Right lung (tissue), 10 donors: Measurements from ENCODE around the gene SSR1. TPM values are rescaled to one million over a fixed set of nuclear protein-coding genes. Genes with fewer than 3 reads are reported as not detected.
A peak's percentile ranks its signal among the peaks of the same experiment; 100 is the strongest.
"Not testable (repeated sequence)": the region's sequence is repeated elsewhere in the genome, so short reads cannot be mapped to it uniquely, and the experiment has no call there.

Source experiments
- DNase-seq, 2 donors: peaks; one replicate each; pipeline ENCODE4 v3.0.0-alpha.2; 2013
- long read RNA-seq, 8 donors: transcript quantifications; one replicate each; lab custom pipeline, GENCODE V29; 2026
- polyA plus RNA-seq, 5 donors: library from polyadenylated mRNA; unstranded; fragments of 120-200 nt; gene quantifications; one replicate each; pipeline versions ENCODE4 v1.2.1 to v1.2.3, GENCODE V29; 2013; ENCODE audit warnings: inconsistent platforms in 1 of 5, low replicate concordance in 1 of 5; ENCODE audit not compliant: insufficient read length in 5 of 5, insufficient read depth in 1 of 5

The SSR1 gene
- 100 to 1,000 TPM; 105 to 128 (median 124) TPM for polyA plus RNA-seq
- long read RNA-seq, donor 1, full-length matches to known transcripts = 34 of 46 reads
- long read RNA-seq, donor 1, partial matches to known transcripts = 12 of 46 reads
- long read RNA-seq, donor 1, other reads (novel, unspliced or antisense) = 0 of 46 reads
- long read RNA-seq, donor 2, full-length matches to known transcripts = 11 of 16 reads
- long read RNA-seq, donor 2, partial matches to known transcripts = 5 of 16 reads
- long read RNA-seq, donor 2, other reads (novel, unspliced or antisense) = 0 of 16 reads
- long read RNA-seq, donor 3, full-length matches to known transcripts = 24 of 24 reads
- long read RNA-seq, donor 3, partial matches to known transcripts = 0 of 24 reads
- long read RNA-seq, donor 3, other reads (novel, unspliced or antisense) = 0 of 24 reads
- long read RNA-seq, donor 4, full-length matches to known transcripts = 21 of 26 reads
- long read RNA-seq, donor 4, partial matches to known transcripts = 5 of 26 reads
- long read RNA-seq, donor 4, other reads (novel, unspliced or antisense) = 0 of 26 reads
- long read RNA-seq, donor 5, full-length matches to known transcripts = 28 of 49 reads
- long read RNA-seq, donor 5, partial matches to known transcripts = 21 of 49 reads
- long read RNA-seq, donor 5, other reads (novel, unspliced or antisense) = 0 of 49 reads
- long read RNA-seq, donor 6, full-length matches to known transcripts = 40 of 46 reads
- long read RNA-seq, donor 6, partial matches to known transcripts = 6 of 46 reads
- long read RNA-seq, donor 6, other reads (novel, unspliced or antisense) = 0 of 46 reads
- long read RNA-seq, donor 7, full-length matches to known transcripts = 36 of 36 reads
- long read RNA-seq, donor 7, partial matches to known transcripts = 0 of 36 reads
- long read RNA-seq, donor 7, other reads (novel, unspliced or antisense) = 0 of 36 reads
- long read RNA-seq, donor 8, full-length matches to known transcripts = 10 of 10 reads
- long read RNA-seq, donor 8, partial matches to known transcripts = 0 of 10 reads
- long read RNA-seq, donor 8, other reads (novel, unspliced or antisense) = 0 of 10 reads

- peak; percentile 97 for DNase-seq
These were observed at the start of gene SSR1 for GRCh38 chr6:7312616-7313504. SSR1 (minus strand) TSS chr6:7313199; CDS start chr6:7313120, 79 bp downstream.

DNA sequence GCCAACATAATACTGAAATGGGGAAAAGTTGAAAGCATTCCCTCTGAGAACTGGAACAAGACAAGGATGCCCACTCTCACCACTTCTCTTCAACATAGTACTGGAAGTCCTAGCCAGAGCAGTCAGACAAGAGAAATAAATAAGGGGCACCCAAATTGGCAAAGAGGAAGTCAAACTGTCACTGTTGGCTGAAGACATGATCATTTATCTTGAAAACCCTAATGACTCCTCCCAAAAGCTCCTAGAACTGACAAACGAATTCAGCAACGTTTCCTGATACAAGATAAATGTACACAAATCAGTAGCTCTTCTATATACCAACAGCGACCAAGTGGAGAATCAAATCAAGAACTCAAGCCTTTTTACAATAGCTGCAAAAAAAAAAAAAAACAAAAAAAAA, 38.9 kb upstream of the SSR1 start:
- not testable (repeated sequence) for DNase-seq

GRCh38 chr6:7350591-7350990, 37.6 kb upstream of the SSR1 start:
- not testable (repeated sequence) for DNase-seq

GRCh38 chr6:7347551-7347997, 34.6 kb upstream of the SSR1 start:
- not testable (repeated sequence) for DNase-seq

GRCh38 chr6:7344773-7345450, 31.9 kb upstream of the SSR1 start:
- not testable (repeated sequence) for DNase-seq

GRCh38 chr6:7343546-7344475, 30.8 kb upstream of the SSR1 start:
- no peak for DNase-seq

DNA sequence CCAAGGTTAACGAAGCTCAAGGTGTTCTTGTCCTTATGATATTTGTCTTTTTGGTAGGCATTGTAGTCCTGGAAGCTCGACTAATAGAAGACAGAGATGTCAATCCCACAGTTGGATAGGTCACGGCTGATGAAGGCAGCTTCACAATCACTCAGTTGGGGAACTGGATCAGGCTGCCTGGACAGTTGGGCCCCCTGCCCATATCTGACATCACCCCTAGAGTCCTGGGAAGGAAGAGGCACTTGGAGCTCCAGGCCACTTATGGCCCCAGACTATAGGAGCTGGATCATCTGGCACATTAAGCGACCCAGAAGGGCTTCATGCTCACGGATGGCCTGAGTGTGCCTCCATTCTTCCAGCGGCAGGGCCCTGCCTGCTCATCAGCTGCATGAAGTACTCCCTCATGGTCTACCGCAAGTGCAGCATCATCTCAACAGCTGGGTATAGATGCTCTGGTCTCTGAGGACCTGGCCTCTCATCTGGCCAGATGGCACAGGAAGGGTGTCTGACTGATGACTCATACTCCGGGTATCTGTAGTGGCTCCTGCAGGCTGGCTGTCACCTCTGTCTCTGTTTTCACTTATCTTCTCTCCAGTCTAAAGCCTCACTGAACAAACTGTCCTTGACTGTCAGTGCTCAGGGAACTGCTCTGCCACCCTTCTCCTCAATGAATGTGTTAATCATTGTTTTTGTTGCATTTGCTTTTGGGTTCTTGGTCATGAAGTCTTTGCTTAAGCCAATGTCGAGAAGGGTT, 29.2 kb upstream of the SSR1 start:
- DNase-seq = no peak

DNA sequence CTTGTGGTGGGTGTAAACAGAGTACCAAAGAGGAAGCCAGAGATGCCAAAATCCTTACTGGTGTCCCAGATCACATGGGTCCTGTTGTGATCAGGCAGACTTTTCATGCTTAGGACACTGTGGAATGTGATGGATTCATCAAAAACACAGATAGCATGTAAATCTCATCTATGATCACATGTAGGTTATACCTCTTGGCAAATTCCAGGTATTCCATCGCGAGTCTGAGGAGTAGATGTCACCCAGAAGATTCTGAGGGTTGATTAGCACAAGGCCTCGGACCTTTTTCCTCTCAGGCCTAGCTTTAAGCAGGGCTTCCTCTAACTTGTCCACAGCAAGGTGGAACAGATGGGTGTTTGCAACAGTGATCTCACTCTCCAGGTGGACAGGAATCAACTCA, 28.3 kb upstream of the SSR1 start:
- DNase-seq = no peak

- not testable (repeated sequence) for DNase-seq
These were observed 26.2 kb upstream of the SSR1 start for GRCh38 chr6:7339007-7339732.

- DNase-seq = no peak
These were observed 25.0 kb upstream of the SSR1 start for GRCh38 chr6:7338031-7338430.

GRCh38 chr6:7335519-7335918, 22.5 kb upstream of the SSR1 start:
- DNase-seq = no peak

DNA sequence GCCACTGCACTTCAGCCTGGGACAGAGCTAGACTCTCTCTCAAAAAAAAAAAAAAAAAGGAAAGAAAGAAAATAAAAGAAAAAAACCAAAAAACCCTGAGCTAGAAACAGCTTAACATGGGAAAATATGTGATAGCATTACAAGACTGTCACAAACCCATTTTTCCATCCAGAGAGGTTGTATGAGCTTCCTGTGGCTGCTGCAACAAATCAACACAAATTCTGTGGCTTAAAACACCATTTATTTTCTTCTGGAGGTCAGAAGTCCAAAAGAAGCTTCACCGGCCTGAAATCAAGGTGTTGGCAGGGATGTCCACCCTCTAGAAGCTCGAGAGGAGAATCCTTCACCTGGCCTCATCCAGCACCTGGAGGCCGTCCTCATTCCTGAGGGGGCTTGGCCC, 21.7 kb upstream of the SSR1 start:
- no peak for DNase-seq

- DNase-seq = no peak
These were observed 19.2 kb upstream of the SSR1 start for GRCh38 chr6:7332090-7332745.

DNA sequence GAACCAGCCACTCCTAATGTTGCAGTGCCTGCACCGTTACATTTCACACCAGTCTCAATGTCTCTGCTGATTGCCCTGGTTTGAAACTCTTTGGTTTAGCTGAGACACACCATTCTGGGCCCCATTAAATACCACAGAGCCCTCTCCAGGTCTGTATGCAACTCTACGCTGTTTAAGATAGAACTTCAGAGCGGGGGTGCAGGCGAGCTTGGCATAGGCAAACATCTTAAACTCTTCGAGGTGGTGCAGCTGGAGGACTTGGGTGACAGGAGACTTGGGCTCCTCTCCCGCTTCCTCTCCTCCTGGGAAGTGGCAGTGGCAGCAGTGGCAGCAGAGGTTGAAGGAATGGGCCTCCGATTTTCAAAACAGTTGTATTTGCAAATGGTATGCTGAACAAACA, 18.5 kb upstream of the SSR1 start:
- DNase-seq = no peak

- DNase-seq = no peak
These were observed 15.2 kb upstream of the SSR1 start for GRCh38 chr6:7328243-7328642.

GRCh38 chr6:7325750-7326149, 12.8 kb upstream of the SSR1 start:
- DNase-seq = no peak

DNA sequence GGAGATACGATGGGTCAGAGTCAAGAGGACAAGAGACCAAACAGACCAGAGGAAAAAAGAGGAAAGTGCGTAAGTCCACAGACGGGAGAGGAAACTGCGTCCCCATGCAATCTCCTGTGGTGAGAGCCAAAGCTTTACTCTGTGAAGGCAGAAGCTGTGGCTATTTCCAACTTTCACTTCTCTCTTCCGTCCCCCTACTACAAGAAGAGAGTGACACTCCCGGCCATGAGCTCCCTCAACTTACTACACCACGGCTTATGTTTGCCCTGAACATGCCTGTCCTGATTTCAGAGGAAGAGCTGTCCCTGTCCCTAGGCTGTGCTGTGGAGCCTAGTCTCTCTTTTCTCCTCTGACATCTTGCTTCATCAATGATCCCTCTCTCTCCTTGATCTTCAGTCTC, 11.5 kb upstream of the SSR1 start:
- no peak for DNase-seq
